ENCODE measurements around the gene SLC44A5. TPM values are rescaled to one million over a fixed set of nuclear protein-coding genes. Genes with fewer than 3 reads are reported as not detected.

Gene SLC44A5
- total and polyA plus RNA-seq, 8 donors: 0.12 to 6.7 (median 3.9) TPM; not detected in 3

DNA sequence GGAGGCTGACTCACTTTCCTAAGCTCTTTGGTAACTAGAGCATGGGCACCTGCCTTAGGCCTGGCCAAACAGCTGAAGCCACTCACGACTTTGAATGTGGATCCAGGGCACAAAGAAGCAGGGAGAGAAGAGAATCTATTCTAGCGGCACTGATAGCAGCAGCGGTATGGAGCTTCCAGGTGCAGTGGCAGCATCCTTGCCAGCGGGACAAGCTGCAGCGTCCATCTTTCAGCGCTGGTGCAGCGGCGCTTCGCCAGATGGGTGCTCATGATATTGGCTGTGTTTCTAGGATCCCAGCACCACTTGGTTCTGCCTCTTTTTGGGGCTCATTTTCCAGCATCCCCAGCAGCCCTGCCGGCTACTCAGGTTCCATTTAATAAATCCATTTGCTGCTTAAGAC is 184.2 kb downstream of the SLC44A5 start:
- Histone ChIP-seq H3K27ac (no peak overlapping the region), H3K27me3 (no peaks in the 10 kb centered on the region), H3K4me1 (no peaks in the 10 kb centered on the region), H3K4me3 (no peak overlapping the region), H3K36me3 (no peaks in the 10 kb centered on the region), H3K9me3 (no peaks in the 10 kb centered on the region)
- no peak for DNase-seq
- TF ChIP-seq EP300 (IDR thresholded peaks at IDR 0.05) (no peak), POLR2A (IDR thresholded peaks at IDR 0.05) (no peak), POLR2AphosphoS5 (IDR thresholded peaks at IDR 0.05) (no peak)
- TF ChIP-seq, protein P1, sequence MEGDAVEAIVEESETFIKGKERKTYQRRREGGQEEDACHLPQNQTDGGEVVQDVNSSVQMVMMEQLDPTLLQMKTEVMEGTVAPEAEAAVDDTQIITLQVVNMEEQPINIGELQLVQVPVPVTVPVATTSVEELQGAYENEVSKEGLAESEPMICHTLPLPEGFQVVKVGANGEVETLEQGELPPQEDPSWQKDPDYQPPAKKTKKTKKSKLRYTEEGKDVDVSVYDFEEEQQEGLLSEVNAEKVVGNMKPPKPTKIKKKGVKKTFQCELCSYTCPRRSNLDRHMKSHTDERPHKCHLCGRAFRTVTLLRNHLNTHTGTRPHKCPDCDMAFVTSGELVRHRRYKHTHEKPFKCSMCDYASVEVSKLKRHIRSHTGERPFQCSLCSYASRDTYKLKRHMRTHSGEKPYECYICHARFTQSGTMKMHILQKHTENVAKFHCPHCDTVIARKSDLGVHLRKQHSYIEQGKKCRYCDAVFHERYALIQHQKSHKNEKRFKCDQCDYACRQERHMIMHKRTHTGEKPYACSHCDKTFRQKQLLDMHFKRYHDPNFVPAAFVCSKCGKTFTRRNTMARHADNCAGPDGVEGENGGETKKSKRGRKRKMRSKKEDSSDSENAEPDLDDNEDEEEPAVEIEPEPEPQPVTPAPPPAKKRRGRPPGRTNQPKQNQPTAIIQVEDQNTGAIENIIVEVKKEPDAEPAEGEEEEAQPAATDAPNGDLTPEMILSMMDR (IDR thresholded peaks at IDR 0.05): no peak
- WGBS, 5 donors: 77 to 91% (median 87%) methylated on average over 10 of the region's 10 CpGs
- intact Hi-C loops (cut with DNase I; ENCODE audit: low total_unique reads): no loop called here

- Histone ChIP-seq H3K9me3 (no peaks in the 10 kb centered on the region), H3K4me3 (no peak overlapping the region), H3K27me3 (no peaks in the 10 kb centered on the region), H3K4me1 (no peaks in the 10 kb centered on the region), H3K27ac (no peak overlapping the region), H3K36me3 (no peaks in the 10 kb centered on the region)
- DNase-seq: no peak
- intact Hi-C loops (cut with DNase I; ENCODE audit: low total_unique reads): no loop called here
- WGBS, 5 donors: 70 to 84% (median 76%) methylated on average over 3 of the region's 3 CpGs
- TF ChIP-seq, protein P1 (IDR thresholded peaks at IDR 0.05): no peak
- no peak for TF ChIP-seq EP300 (IDR thresholded peaks at IDR 0.05)
- no peak for TF ChIP-seq POLR2AphosphoS5 (IDR thresholded peaks at IDR 0.05)
- no peak for TF ChIP-seq POLR2A (IDR thresholded peaks at IDR 0.05)
Measured at GRCh38 chr1:75425001-75425650, 185.8 kb downstream of the SLC44A5 start.

DNA sequence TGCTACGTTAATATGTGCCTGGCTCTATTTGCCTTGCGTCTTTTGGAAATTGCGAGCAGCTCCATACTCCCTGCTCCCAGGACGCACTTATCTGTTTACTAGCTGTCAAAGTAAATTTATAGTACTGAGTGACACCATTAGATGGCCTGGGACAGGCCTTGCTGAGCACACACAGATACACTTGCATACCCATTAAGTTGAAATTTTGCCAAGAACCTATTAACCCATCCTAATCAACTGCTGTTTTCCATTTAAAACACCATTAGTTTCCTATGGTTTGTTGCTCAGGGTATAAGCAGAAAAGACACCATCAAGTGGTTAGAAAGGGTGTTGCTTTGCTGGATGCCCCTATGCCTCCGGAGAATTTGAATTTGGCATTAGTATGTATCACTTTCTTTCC is 187.3 kb downstream of the SLC44A5 start:
- no peak for TF ChIP-seq POLR2AphosphoS5 (IDR thresholded peaks at IDR 0.05)
- TF ChIP-seq POLR2A (IDR thresholded peaks at IDR 0.05): no peak
- TF ChIP-seq, protein P1 (IDR thresholded peaks at IDR 0.05): no peak
- TF ChIP-seq EP300 (IDR thresholded peaks at IDR 0.05): no peak
- WGBS, 5 donors: 36 to 55% (median 43%) methylated on average over 5 of the region's 5 CpGs
- Histone ChIP-seq H3K27ac (no peak overlapping the region), H3K9me3 (no peaks in the 10 kb centered on the region), H3K4me1 (no peaks in the 10 kb centered on the region), H3K36me3 (no peaks in the 10 kb centered on the region), H3K27me3 (no peaks in the 10 kb centered on the region), H3K4me3 (no peak overlapping the region)
- intact Hi-C loops (cut with DNase I; ENCODE audit: low total_unique reads): no loop called here
- peak in 1 of 2 donors; percentile 8 for DNase-seq

DNA sequence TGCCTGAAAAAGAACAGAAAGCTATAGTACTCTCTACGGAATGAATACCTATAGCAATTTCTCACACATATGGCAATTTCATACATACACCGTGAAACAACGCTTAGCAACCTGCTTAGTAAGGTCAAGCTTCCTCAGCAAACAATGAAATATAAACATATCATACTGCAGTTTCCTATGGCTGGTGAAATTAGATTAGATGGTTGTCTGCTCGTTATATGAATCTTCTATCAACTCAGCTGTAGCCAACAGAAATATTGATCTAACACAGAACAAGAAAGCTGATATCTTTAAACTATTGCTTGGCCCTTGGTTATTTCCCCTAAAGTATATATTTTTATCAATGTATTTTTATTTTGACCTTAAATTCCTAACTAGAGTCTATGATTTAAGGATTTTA is 187.8 kb downstream of the SLC44A5 start:
- no peak for DNase-seq
- H3K27ac ChIP-seq: no peak overlapping the region
- H3K4me1 ChIP-seq: no peaks in the 10 kb centered on the region
- no peaks in the 10 kb centered on the region for H3K36me3 ChIP-seq
- no peaks in the 10 kb centered on the region for H3K9me3 ChIP-seq
- TF ChIP-seq EP300 (IDR thresholded peaks at IDR 0.05): no peak
- TF ChIP-seq POLR2AphosphoS5 (IDR thresholded peaks at IDR 0.05): no peak
- TF ChIP-seq, protein P1 (IDR thresholded peaks at IDR 0.05): no peak
- TF ChIP-seq POLR2A (IDR thresholded peaks at IDR 0.05): no peak
- intact Hi-C loops (cut with DNase I; ENCODE audit: low total_unique reads): no loop called here
- no peak overlapping the region for H3K4me3 ChIP-seq
- H3K27me3 ChIP-seq: no peaks in the 10 kb centered on the region
- 24 to 40% (median 34%) methylated on average over 4 of the region's 4 CpGs for WGBS, 5 donors

Measured in stomach (tissue), 9 donors.